Measurements from ENCODE around the gene GRIN2A.

The GRIN2A gene

GRCh38 chr16:9917691-9918090 is 264.5 kb downstream of the GRIN2A start:
- no peaks in the 10 kb centered on the region for H3K4me1 ChIP-seq (ENCODE audit: control insufficient read depth, insufficient read depth, low read length)
- no peak overlapping the region for H3K4me3 ChIP-seq (ENCODE audit: insufficient read depth, low read depth, low read length)
- H3K9me3 ChIP-seq (ENCODE audit: control insufficient read depth, low read length): no peaks in the 10 kb centered on the region
- H3K27ac ChIP-seq (ENCODE audit: insufficient read depth, low read depth, low read length, poor library complexity, severe bottlenecking): no peak overlapping the region
- 89 to 100% methylated on average over 4 to 6 of the region's 6 CpGs for WGBS, 2 experiments
- no peaks in the 10 kb centered on the region for H3K27me3 ChIP-seq (ENCODE audit: control insufficient read depth, insufficient read depth, low read length, poor library complexity, severe bottlenecking)
- no peaks in the 10 kb centered on the region for H3K36me3 ChIP-seq (ENCODE audit: control insufficient read depth, insufficient read depth, low read length)

DNA sequence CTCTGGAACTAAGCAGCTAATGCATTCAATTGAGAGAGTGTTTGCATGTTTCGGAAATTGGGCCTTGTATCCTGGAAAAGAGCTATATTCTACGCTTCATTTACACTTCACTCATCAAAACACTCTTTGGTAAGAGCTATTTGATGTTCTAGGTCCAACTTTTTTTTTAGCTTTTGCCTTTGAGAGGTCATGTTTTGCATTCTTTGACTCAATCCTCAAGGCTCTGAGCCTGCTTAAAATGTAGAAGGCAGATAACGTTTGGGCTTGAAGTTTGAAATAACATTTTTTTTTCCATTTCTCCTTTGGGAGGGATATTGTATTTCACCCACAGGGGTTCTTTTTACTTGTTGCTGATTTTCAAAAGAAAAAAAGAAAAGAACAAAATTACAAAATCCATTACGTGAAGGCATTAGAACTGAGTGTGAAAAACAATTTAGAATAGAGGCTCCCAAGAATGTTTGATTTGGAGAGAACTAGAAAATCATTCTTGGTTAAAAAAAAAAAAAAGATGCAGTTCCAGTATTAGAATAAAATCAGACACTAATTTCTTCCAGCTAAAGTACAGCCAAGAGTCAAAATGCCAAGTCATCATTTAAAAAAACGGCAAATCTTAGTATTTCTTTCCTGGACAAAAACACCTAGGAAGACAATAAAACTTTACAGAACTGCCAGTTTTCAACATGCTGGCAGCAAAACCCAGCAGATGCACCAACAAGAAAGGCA is 268.5 kb downstream of the GRIN2A start:
- H3K36me3 ChIP-seq (ENCODE audit: control insufficient read depth, insufficient read depth, low read length): no peaks in the 10 kb centered on the region
- no peaks in the 10 kb centered on the region for H3K27me3 ChIP-seq (ENCODE audit: control insufficient read depth, insufficient read depth, low read length, poor library complexity, severe bottlenecking)
- WGBS, 2 experiments: 90 to 96% methylated on average over 3 to 5 of the region's 5 CpGs
- no peaks in the 10 kb centered on the region for H3K9me3 ChIP-seq (ENCODE audit: control insufficient read depth, low read length)
- no peak overlapping the region for H3K27ac ChIP-seq (ENCODE audit: insufficient read depth, low read depth, low read length, poor library complexity, severe bottlenecking)
- H3K4me1 ChIP-seq (ENCODE audit: control insufficient read depth, insufficient read depth, low read length): no peaks in the 10 kb centered on the region
- H3K4me3 ChIP-seq (ENCODE audit: insufficient read depth, low read depth, low read length): no peak overlapping the region

DNA sequence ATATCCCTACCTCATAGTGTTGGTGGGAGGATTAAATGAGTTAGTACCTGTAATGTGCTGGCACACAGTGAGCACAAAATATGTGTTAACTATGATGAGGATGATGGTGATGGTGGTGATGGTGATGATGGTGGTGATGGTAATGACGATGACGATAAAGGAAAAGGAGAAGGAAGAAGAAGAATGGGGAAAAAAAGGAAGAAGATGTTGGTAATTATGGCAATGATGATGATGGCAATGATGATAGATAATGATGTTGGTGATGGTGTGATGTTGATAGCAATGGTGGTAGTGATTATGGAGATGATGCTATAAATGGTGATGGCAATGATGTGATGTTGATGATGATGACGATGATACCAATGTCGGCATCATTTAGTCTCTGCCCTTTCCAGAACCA is 270.2 kb downstream of the GRIN2A start:
- WGBS, 2 experiments: 89 to 90% methylated on average over 4 of the region's 4 CpGs
- H3K4me3 ChIP-seq (ENCODE audit: insufficient read depth, low read depth, low read length): no peak overlapping the region
- H3K4me1 ChIP-seq (ENCODE audit: control insufficient read depth, insufficient read depth, low read length): no peaks in the 10 kb centered on the region
- no peaks in the 10 kb centered on the region for H3K9me3 ChIP-seq (ENCODE audit: control insufficient read depth, low read length)
- H3K27ac ChIP-seq (ENCODE audit: insufficient read depth, low read depth, low read length, poor library complexity, severe bottlenecking): no peak overlapping the region
- H3K36me3 ChIP-seq (ENCODE audit: control insufficient read depth, insufficient read depth, low read length): no peaks in the 10 kb centered on the region
- H3K27me3 ChIP-seq (ENCODE audit: control insufficient read depth, insufficient read depth, low read length, poor library complexity, severe bottlenecking): no peaks in the 10 kb centered on the region

DNA sequence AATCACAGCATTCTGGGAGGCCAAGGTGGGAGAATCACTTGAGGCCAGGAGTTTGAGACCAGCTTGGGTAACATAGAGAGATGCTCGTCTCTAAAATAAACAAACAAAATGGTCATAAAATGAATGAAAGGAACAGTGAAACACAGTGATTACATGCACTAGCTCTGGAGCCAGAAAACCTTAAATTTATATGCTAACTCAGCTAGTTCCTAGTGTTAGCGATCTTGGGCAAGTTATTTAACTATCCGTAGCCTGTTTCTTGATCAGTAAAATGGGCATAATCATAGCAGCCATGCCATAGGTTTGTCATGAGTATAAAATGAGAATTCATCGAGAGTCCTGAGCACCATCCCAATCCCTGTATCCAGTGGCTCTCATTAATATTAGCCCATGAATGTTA is 271.0 kb downstream of the GRIN2A start:
- Histone ChIP-seq H3K27me3 (ENCODE audit: control insufficient read depth, insufficient read depth, low read length, poor library complexity, severe bottlenecking) (no peaks in the 10 kb centered on the region), H3K4me1 (ENCODE audit: control insufficient read depth, insufficient read depth, low read length) (no peaks in the 10 kb centered on the region), H3K9me3 (ENCODE audit: control insufficient read depth, low read length) (no peaks in the 10 kb centered on the region), H3K4me3 (ENCODE audit: insufficient read depth, low read depth, low read length) (no peak overlapping the region), H3K36me3 (ENCODE audit: control insufficient read depth, insufficient read depth, low read length) (no peaks in the 10 kb centered on the region), H3K27ac (ENCODE audit: insufficient read depth, low read depth, low read length, poor library complexity, severe bottlenecking) (no peak overlapping the region)
- WGBS, 2 experiments: 90 to 95% methylated on average over 4 of the region's 4 CpGs

DNA sequence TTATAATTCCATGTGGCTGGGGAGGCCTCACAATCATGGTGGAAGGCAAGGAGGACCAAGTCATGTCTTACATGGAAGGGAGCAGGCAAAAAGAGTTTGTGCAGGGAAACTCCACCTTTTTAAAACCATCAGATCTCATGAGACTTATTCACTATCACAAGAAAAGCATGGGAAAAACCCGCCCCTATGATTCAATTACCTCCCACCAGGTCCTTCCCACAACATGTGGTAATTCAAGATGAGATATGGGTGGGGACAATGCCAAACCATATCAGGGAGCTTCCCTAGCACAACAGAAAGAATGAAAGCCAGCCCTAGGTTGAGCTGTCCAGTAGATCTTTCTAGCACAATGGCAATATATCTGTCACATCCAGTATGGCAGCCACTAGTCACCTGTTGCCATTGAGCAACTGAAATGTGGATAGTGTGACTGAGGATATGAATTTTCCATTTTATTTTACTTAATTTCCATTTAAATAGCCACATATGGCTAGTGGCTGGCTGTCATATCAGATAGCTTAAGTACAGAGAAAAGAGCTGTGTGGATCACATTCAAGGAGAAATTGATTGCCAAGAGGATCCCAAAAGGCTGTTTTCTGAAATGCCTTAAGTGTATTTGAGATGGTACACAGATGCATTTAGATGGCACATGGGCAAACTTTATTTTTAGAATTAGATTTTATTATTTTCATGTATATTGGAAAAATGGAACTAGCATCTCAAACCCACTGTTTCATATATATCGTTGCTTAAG is 273.0 kb downstream of the GRIN2A start:
- Histone ChIP-seq H3K9me3 (ENCODE audit: control insufficient read depth, low read length) (no peaks in the 10 kb centered on the region), H3K27ac (ENCODE audit: insufficient read depth, low read depth, low read length, poor library complexity, severe bottlenecking) (no peak overlapping the region), H3K27me3 (ENCODE audit: control insufficient read depth, insufficient read depth, low read length, poor library complexity, severe bottlenecking) (no peaks in the 10 kb centered on the region), H3K36me3 (ENCODE audit: control insufficient read depth, insufficient read depth, low read length) (no peaks in the 10 kb centered on the region), H3K4me3 (ENCODE audit: insufficient read depth, low read depth, low read length) (no peak overlapping the region), H3K4me1 (ENCODE audit: control insufficient read depth, insufficient read depth, low read length) (no peaks in the 10 kb centered on the region)
- WGBS, 2 experiments: 79% methylated on average over 2 of the region's 2 CpGs; no CpG with 5 or more reads in 1 of the 2 experiments

DNA sequence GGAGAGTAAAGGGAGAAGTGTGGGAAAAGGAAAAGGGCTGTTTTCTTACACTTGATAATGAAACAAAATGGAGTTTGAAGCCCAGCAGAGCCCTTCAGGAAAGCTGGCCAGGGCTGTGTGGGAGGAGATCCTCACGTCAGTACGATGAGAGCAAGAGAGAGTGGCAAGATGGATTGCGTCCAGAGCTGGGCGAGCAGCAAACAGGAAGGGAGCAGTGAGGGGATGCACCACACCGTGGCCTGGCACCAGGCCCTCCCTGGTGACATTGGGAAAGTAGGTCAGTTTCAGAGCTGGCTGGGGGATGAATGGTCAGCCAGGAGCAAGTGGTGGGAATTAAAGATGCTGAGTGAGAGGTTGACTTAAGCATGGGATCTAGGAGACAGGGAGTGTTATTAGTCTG is 273.6 kb downstream of the GRIN2A start:
- H3K4me3 ChIP-seq (ENCODE audit: insufficient read depth, low read depth, low read length): no peak overlapping the region
- 88 to 92% methylated on average over 5 of the region's 5 CpGs for WGBS, 2 experiments
- H3K27ac ChIP-seq (ENCODE audit: insufficient read depth, low read depth, low read length, poor library complexity, severe bottlenecking): no peak overlapping the region
- H3K9me3 ChIP-seq (ENCODE audit: control insufficient read depth, low read length): no peaks in the 10 kb centered on the region
- H3K27me3 ChIP-seq (ENCODE audit: control insufficient read depth, insufficient read depth, low read length, poor library complexity, severe bottlenecking): no peaks in the 10 kb centered on the region
- H3K4me1 ChIP-seq (ENCODE audit: control insufficient read depth, insufficient read depth, low read length): no peaks in the 10 kb centered on the region
- H3K36me3 ChIP-seq (ENCODE audit: control insufficient read depth, insufficient read depth, low read length): no peaks in the 10 kb centered on the region

- H3K9me3 ChIP-seq (ENCODE audit: control insufficient read depth, low read length): no peaks in the 10 kb centered on the region
- H3K27ac ChIP-seq (ENCODE audit: insufficient read depth, low read depth, low read length, poor library complexity, severe bottlenecking): no peak overlapping the region
- no peaks in the 10 kb centered on the region for H3K4me1 ChIP-seq (ENCODE audit: control insufficient read depth, insufficient read depth, low read length)
- H3K4me3 ChIP-seq (ENCODE audit: insufficient read depth, low read depth, low read length): no peak overlapping the region
- H3K36me3 ChIP-seq (ENCODE audit: control insufficient read depth, insufficient read depth, low read length): no peaks in the 10 kb centered on the region
- 90 to 92% methylated on average over 8 of the region's 8 CpGs for WGBS, 2 experiments
- H3K27me3 ChIP-seq (ENCODE audit: control insufficient read depth, insufficient read depth, low read length, poor library complexity, severe bottlenecking): no peaks in the 10 kb centered on the region
Observed at GRCh38 chr16:9907752-9908151, 274.5 kb downstream of the GRIN2A start.

DNA sequence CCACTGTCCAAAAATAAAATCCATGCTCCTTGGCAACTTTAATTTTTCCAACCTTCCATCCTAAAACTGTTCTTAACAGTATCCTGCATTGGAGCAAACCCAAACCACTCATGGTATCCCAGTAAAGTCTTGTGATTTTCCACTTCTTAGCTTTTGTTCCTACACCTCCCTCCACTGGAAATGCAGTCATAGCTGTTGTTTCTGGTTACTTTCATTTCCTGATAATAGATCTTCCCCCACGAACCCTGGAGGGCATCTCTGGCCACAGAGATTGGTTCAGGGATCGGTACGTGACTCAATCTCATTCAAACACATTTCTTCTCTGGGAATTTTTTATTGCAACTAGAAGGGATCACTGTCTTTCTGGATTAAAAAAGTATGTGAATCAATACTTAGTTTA is 276.0 kb downstream of the GRIN2A start:
- Histone ChIP-seq H3K36me3 (ENCODE audit: control insufficient read depth, insufficient read depth, low read length) (no peaks in the 10 kb centered on the region), H3K4me1 (ENCODE audit: control insufficient read depth, insufficient read depth, low read length) (no peaks in the 10 kb centered on the region), H3K27ac (ENCODE audit: insufficient read depth, low read depth, low read length, poor library complexity, severe bottlenecking) (no peak overlapping the region), H3K9me3 (ENCODE audit: control insufficient read depth, low read length) (no peaks in the 10 kb centered on the region), H3K27me3 (ENCODE audit: control insufficient read depth, insufficient read depth, low read length, poor library complexity, severe bottlenecking) (no peaks in the 10 kb centered on the region), H3K4me3 (ENCODE audit: insufficient read depth, low read depth, low read length) (no peak overlapping the region)
- 87 to 89% methylated on average over 3 of the region's 3 CpGs for WGBS, 2 experiments

- H3K4me3 ChIP-seq (ENCODE audit: insufficient read depth, low read depth, low read length): no peak overlapping the region
- no peaks in the 10 kb centered on the region for H3K36me3 ChIP-seq (ENCODE audit: control insufficient read depth, insufficient read depth, low read length)
- no peak overlapping the region for H3K27ac ChIP-seq (ENCODE audit: insufficient read depth, low read depth, low read length, poor library complexity, severe bottlenecking)
- 86 to 95% methylated on average over 2 of the region's 2 CpGs for WGBS, 2 experiments
- no peaks in the 10 kb centered on the region for H3K9me3 ChIP-seq (ENCODE audit: control insufficient read depth, low read length)
- no peaks in the 10 kb centered on the region for H3K27me3 ChIP-seq (ENCODE audit: control insufficient read depth, insufficient read depth, low read length, poor library complexity, severe bottlenecking)
- H3K4me1 ChIP-seq (ENCODE audit: control insufficient read depth, insufficient read depth, low read length): no peaks in the 10 kb centered on the region
Observed at GRCh38 chr16:9904526-9904925, 277.7 kb downstream of the GRIN2A start.

DNA sequence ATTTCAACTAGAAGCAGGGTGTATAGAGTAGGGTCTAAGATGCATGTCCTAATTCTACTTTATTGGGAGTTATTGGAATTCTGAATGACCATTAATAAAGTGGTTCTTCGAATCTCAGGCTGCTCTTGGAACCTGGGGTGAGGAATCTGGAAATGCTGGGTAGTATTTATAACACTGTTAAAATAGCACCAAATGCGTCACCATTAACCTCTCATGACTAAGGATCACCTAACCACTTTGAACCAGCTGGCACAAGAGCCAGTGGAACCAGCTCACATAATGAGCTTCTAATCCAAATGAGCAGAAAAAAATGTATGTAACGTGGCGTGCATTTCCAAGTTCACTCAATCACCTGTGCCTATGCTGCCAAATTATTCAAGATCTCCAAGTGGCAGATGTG is 281.7 kb downstream of the GRIN2A start:
- Histone ChIP-seq H3K27ac (ENCODE audit: insufficient read depth, low read depth, low read length, poor library complexity, severe bottlenecking) (no peak overlapping the region), H3K36me3 (ENCODE audit: control insufficient read depth, insufficient read depth, low read length) (no peaks in the 10 kb centered on the region), H3K27me3 (ENCODE audit: control insufficient read depth, insufficient read depth, low read length, poor library complexity, severe bottlenecking) (no peaks in the 10 kb centered on the region), H3K4me3 (ENCODE audit: insufficient read depth, low read depth, low read length) (no peak overlapping the region), H3K9me3 (ENCODE audit: control insufficient read depth, low read length) (no peaks in the 10 kb centered on the region), H3K4me1 (ENCODE audit: control insufficient read depth, insufficient read depth, low read length) (no peaks in the 10 kb centered on the region)
- 96% methylated on average over 4 of the region's 4 CpGs for WGBS, 2 experiments

All from ectodermal cell (in vitro differentiated cells).